ENCODE measurements around the gene ACKR1.

ACKR1 gene

DNA sequence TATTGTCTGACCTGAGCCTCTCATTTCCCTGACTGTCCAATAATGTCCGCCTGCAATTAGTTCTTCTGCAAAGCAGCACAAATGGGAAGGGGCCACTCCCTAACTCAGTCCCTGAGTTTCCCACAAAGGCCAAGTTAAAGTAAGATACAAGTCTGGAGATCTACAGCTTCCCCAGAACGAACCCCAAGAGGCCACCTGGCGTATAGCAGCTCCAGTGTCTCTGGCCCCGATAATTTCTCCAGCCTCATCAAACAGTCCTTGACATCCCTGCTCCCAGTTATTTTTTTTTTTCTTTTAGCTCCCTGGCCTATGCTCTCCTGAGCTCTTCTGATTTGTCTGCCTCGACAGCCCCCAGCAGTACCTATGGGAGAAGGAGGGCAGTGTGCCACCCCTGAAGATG is 8.1 kb upstream of the ACKR1 start:
- H3K9me3 Mint-ChIP-seq = no peaks in the 10 kb centered on the region
- peaks cover 31% of the 10 kb centered on the region for H3K4me1 Mint-ChIP-seq
- TF ChIP-seq, protein P1, sequence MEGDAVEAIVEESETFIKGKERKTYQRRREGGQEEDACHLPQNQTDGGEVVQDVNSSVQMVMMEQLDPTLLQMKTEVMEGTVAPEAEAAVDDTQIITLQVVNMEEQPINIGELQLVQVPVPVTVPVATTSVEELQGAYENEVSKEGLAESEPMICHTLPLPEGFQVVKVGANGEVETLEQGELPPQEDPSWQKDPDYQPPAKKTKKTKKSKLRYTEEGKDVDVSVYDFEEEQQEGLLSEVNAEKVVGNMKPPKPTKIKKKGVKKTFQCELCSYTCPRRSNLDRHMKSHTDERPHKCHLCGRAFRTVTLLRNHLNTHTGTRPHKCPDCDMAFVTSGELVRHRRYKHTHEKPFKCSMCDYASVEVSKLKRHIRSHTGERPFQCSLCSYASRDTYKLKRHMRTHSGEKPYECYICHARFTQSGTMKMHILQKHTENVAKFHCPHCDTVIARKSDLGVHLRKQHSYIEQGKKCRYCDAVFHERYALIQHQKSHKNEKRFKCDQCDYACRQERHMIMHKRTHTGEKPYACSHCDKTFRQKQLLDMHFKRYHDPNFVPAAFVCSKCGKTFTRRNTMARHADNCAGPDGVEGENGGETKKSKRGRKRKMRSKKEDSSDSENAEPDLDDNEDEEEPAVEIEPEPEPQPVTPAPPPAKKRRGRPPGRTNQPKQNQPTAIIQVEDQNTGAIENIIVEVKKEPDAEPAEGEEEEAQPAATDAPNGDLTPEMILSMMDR (IDR thresholded peaks at IDR 0.05) = peak; percentile 30
- H3K27me3 Mint-ChIP-seq (ENCODE audit: low read depth, poor library complexity) = peaks cover 16% of the 10 kb centered on the region
- H3K36me3 Mint-ChIP-seq (ENCODE audit: low read depth) = no peaks in the 10 kb centered on the region
- H3K4me3 Mint-ChIP-seq = no peak overlapping the region
- DNase-seq = no peak
- peak overlapping the region; percentile 37 for H3K27ac Mint-ChIP-seq

DNA sequence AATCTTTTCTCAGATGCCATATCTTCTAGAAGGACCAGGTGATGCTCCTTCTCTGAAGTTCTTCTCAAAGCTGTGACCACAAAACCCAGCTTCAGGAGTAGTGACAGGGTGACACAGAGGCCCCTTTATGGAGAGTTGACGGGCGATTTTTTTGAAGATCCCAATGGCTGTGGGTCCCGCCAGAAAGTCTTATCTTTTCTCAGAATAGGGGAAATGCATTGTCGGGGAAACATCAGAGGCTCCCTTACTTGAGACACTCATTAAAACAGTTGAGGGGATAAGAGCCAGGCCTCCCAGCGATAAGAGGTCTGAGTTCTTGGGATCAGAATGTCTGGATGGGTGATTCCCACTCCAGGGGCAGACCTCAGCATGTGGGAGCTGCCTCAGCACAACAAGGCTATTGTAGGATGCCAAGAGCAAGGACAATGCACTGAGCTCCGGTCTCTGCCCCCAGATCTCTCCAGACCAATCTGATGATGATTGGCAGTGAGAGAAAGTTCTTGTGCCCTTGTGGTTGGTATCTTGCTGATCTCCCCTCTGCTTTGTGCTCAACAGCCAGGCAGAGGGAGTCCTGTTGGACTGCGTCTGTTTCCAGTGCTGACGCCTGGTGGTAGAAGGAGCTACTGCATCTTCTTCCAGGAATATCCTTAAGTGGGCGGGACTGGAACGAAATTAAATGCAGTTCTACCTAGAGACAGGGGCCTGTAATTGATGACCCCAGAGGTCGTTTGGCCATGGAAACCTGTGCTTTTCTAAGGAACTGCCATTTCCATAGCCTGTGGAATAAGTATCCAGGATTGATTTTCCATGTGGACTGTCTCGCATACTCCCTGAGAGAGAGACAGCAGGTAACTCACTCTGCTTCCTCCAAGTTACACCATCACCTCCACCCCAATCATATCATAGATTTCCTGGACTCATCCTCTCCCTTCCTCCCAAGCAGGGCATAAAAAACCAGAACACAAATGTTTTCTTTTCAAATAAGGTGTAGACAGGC is 6.8 kb upstream of the ACKR1 start:
- peaks cover 19% of the 10 kb centered on the region for H3K27me3 Mint-ChIP-seq (ENCODE audit: low read depth, poor library complexity)
- no peaks in the 10 kb centered on the region for H3K36me3 Mint-ChIP-seq (ENCODE audit: low read depth)
- no peak overlapping the region for H3K4me3 Mint-ChIP-seq
- peaks cover 42% of the 10 kb centered on the region for H3K4me1 Mint-ChIP-seq
- TF ChIP-seq, protein P1 (IDR thresholded peaks at IDR 0.05) = peak; percentile 87
- peak; percentile 85 for DNase-seq
- no peaks in the 10 kb centered on the region for H3K9me3 Mint-ChIP-seq
- no peak overlapping the region for H3K27ac Mint-ChIP-seq

DNA sequence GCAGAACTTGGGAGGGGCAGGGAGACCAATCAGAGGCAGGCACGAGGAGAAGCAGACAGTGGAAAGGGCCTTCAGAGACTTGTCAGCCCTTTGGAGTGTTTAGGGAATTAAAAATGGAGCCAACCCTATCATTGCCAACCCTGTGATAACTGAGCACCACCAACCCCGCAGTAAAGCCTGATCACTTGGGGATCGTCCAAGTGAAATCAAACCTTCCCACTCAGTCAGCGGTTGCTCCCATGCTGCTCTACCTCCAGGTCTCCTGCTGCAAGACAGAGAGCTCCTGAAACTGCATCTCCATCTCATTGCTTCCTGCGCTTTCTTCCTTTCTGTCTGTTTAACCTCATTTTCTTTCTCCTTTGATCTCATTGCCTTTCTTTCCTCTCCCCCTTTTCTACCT is 4.8 kb upstream of the ACKR1 start:
- no peak overlapping the region for H3K4me3 Mint-ChIP-seq
- H3K36me3 Mint-ChIP-seq (ENCODE audit: low read depth) = no peaks in the 10 kb centered on the region
- peaks cover 20% of the 10 kb centered on the region for H3K27me3 Mint-ChIP-seq (ENCODE audit: low read depth, poor library complexity)
- TF ChIP-seq, protein P1 (IDR thresholded peaks at IDR 0.05) = no peak
- no peaks in the 10 kb centered on the region for H3K9me3 Mint-ChIP-seq
- no peak for DNase-seq
- H3K4me1 Mint-ChIP-seq = peaks cover 53% of the 10 kb centered on the region
- peak overlapping the region; percentile 0 for H3K27ac Mint-ChIP-seq

DNA sequence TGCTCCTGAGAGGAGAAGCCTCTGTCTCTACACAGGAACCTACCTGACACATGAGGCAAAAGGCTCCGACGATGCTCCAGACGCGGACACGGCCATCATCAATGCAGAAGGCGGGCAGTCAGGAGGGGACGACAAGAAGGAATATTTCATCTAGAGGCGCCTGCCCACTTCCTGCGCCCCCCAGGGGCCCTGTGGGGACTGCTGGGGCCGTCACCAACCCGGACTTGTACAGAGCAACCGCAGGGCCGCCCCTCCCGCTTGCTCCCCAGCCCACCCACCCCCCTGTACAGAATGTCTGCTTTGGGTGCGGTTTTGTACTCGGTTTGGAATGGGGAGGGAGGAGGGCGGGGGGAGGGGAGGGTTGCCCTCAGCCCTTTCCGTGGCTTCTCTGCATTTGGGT is 3.9 kb upstream of the ACKR1 start:
- TF ChIP-seq, protein P1 (IDR thresholded peaks at IDR 0.05) = no peak
- DNase-seq = no peak
- no peak overlapping the region for H3K4me3 Mint-ChIP-seq
- H3K4me1 Mint-ChIP-seq = peaks cover 58% of the 10 kb centered on the region
- no peak overlapping the region for H3K27ac Mint-ChIP-seq
- peaks cover 27% of the 10 kb centered on the region for H3K27me3 Mint-ChIP-seq (ENCODE audit: low read depth, poor library complexity)
- H3K36me3 Mint-ChIP-seq (ENCODE audit: low read depth) = no peaks in the 10 kb centered on the region
- H3K9me3 Mint-ChIP-seq = no peaks in the 10 kb centered on the region

DNA sequence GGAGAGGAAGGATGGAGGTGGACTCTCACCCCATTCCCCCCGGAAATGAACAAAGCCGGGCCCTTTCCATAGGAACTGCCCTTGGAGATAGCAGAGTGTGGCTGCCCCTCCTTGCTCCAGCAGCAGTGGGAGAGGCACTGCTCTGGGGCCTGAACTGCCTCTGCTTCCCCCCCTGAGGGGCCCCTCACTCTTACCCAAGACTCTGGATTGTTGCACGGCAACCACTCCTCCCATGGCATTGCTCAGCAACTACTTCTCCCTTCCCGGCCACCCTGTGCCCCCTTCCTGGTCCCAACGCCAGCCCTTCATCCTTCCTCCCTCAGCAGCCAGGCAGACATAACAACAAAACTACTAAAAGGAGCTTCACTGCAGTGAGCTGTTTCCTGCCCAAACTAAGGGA is 3.0 kb upstream of the ACKR1 start:
- peaks cover 32% of the 10 kb centered on the region for H3K27me3 Mint-ChIP-seq (ENCODE audit: low read depth, poor library complexity)
- TF ChIP-seq, protein P1 (IDR thresholded peaks at IDR 0.05) = no peak
- H3K9me3 Mint-ChIP-seq = no peaks in the 10 kb centered on the region
- no peak overlapping the region for H3K4me3 Mint-ChIP-seq
- H3K4me1 Mint-ChIP-seq = peaks cover 58% of the 10 kb centered on the region
- DNase-seq = no peak
- H3K36me3 Mint-ChIP-seq (ENCODE audit: low read depth) = no peaks in the 10 kb centered on the region
- no peak overlapping the region for H3K27ac Mint-ChIP-seq

Measured in nephron progenitor cell (in vitro differentiated cells).